DND-41 (cell line): Measurements from ENCODE around the gene RAB7A.

Source experiments
- CTCF ChIP-seq: IDR thresholded peaks from 2 replicates; pipeline ENCODE4 v1.5.1; 2012; ENCODE audit warnings: borderline replicate concordance, low read length, moderate library complexity, mild to moderate bottlenecking; ENCODE audit not compliant: poor library complexity, severe bottlenecking; ENCODE audit errors: extremely low read depth
- EZH2 ChIP-seq: IDR thresholded peaks from 3 replicates; pipeline ENCODE4 v1.6.1; 2012; ENCODE audit warnings: borderline replicate concordance, low read depth, mild to moderate bottlenecking, moderate library complexity, low read length, inconsistent platforms; ENCODE audit not compliant: severe bottlenecking

GRCh38 chr3:128786434-128787020 is 60.5 kb downstream of the RAB7A start:
- no peak for TF ChIP-seq EZH2
- no peak for TF ChIP-seq CTCF
